ENCODE measurements around the gene MAG. TPM values are rescaled to one million over a fixed set of nuclear protein-coding genes. Genes with fewer than 3 reads are reported as not detected.

The MAG gene
- total and polyA plus RNA-seq, 2 of the 13 experiments (the other 11 are each of a cell fraction or from before 2014, with no cell fraction given), result 0.20 to 1.3 TPM

GRCh38 chr19:35352448-35353304 lies 60.7 kb downstream of the MAG start (continued):
- TF ChIP-seq HIC2 (CRISPR knock-in tag; IDR thresholded peaks at IDR 0.05; ENCODE audit: low read depth) (no peak; the same call in 1 of the 2 replicates), TEF (CRISPR knock-in tag; IDR thresholded peaks at IDR 0.05) (no peak), ZFP91 (CRISPR knock-in tag; IDR thresholded peaks at IDR 0.05; ENCODE audit: borderline replicate concordance) (no peak), ZNF597 (CRISPR knock-in tag; IDR thresholded peaks at IDR 0.05) (no peak), ZNF350 (CRISPR knock-in tag; IDR thresholded peaks at IDR 0.05; ENCODE audit: borderline replicate concordance, low read depth) (no peak), CSRNP1 (CRISPR knock-in tag; IDR thresholded peaks at IDR 0.05) (no peak), PLRG1 (conservative IDR thresholded peaks at IDR 0.05) (no peak), ZNF569 (CRISPR knock-in tag; IDR thresholded peaks at IDR 0.05; ENCODE audit: borderline replicate concordance) (no peak), ZNF703 (CRISPR knock-in tag; IDR thresholded peaks at IDR 0.05; ENCODE audit: borderline replicate concordance) (no peak), NR2F2 (IDR thresholded peaks at IDR 0.05; ENCODE audit: borderline replicate concordance, low read depth) (peak; percentile 44; the same call in 1 of the 2 replicates), ZEB1 (IDR thresholded peaks at IDR 0.05; ENCODE audit: insufficient replicate concordance, low read depth) (no peak), IKZF1 (IDR thresholded peaks at IDR 0.05) (no peak), NCOA1 (CRISPR knock-in tag; IDR thresholded peaks at IDR 0.05) (no peak), PHF20 (CRISPR knock-in tag; IDR thresholded peaks at IDR 0.05) (no peak), ZNF142 (CRISPR knock-in tag; IDR thresholded peaks at IDR 0.05) (no peak)
